GM23338 (cell line): Measurements from ENCODE around the gene UBLCP1.
A peak's percentile ranks its signal among the peaks of the same experiment; 100 is the strongest.

ENCODE experiments used
- EZH2phosphoT487 ChIP-seq: fragments of 200-600 bp; sonication (generic); IDR thresholded peaks from one replicate; pipeline ENCODE4 v1.8.1; 2018; ENCODE audit warnings: antibody characterized with exemption; ENCODE audit not compliant: unreplicated experiment
- TF ChIP-seq, protein P1 (sequence below), 2 experiments: fragments of 200-600 bp in 1 of 2; sonication (generic) in 1 of 2; conservative IDR thresholded peaks; 2 replicates each; pipeline versions ENCODE4 v1.5.1 to v1.6.1; 2016 to 2017; ENCODE audit warnings: antibody characterized with exemption in 2 of 2, low read depth in 2 of 2, mild to moderate bottlenecking in 2 of 2, moderate library complexity in 1 of 2

DNA sequence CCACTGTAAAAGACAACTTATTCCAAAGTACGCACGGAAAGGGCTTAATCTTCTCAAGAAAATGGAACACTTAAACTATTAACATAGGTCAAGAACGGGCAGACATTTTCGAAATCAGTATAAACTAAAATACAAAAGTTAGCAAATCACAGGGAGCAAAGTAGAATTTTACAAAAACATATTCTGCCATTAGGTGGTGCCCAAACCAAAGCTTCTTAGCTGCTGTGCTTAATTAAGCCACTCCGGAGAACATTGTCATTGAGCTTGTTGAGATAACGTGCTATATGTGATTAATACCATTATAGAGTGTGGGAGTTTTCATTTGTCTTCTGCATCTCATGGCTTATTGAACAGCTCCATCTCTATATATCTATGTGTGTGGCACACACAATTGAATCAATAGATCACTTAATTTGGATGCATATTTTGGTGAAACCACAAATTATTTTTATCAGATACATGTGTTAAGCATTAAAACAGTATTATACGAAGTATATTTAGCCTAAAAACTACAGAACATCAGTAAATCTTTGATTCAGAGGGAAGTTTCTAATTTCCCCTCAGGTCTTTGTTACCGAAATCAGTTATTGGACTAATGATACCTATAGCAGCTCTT, 23.4 kb downstream of the UBLCP1 start:
- no peak for TF ChIP-seq EZH2phosphoT487
- TF ChIP-seq, protein P1, sequence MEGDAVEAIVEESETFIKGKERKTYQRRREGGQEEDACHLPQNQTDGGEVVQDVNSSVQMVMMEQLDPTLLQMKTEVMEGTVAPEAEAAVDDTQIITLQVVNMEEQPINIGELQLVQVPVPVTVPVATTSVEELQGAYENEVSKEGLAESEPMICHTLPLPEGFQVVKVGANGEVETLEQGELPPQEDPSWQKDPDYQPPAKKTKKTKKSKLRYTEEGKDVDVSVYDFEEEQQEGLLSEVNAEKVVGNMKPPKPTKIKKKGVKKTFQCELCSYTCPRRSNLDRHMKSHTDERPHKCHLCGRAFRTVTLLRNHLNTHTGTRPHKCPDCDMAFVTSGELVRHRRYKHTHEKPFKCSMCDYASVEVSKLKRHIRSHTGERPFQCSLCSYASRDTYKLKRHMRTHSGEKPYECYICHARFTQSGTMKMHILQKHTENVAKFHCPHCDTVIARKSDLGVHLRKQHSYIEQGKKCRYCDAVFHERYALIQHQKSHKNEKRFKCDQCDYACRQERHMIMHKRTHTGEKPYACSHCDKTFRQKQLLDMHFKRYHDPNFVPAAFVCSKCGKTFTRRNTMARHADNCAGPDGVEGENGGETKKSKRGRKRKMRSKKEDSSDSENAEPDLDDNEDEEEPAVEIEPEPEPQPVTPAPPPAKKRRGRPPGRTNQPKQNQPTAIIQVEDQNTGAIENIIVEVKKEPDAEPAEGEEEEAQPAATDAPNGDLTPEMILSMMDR (conservative IDR thresholded peaks at IDR 0.05; ENCODE audit: low read depth in 2 of 2) = peak; percentile 56 to 66
